CD4-positive, alpha-beta T cell treated with Interleukin-17A for 1 hour (primary cell): ENCODE measurements around the gene OR4Q2.
A peak's percentile ranks its signal among the peaks of the same experiment; 100 is the strongest.
"Not testable (repeated sequence)": the region's sequence is repeated elsewhere in the genome, so short reads cannot be mapped to it uniquely, and the experiment has no call there.

Source experiments
- DNase-seq: peaks from one replicate; pipeline ENCODE4 v3.0.0-alpha.2; 2020

OR4Q2 gene

GRCh38 chr14:20001863-20002262 is at the start of gene OR4Q2:
Gene OR4Q2 (plus strand): TSS chr14:20002163.
- DNase-seq: no peak

DNA sequence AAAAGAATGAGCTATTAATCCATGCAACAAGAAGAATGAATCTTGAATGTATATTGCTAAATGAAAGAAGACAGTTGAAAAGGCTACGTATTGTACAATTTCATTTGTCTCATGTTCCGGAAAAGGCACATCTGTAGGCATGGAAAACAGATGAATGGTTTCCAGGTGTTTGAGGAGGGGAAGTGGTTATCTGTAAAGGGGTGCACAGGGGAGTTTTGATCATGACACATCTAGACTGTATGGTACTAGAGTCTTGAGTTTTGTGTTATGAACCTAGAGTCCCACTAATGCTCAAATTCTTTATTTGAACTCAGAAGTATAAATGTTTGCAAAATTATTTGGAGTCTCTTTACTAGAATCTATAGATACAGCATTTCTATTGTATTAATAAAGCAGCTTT is 32.2 kb upstream of the OR4Q2 start:
- DNase-seq: not testable (repeated sequence)

DNA sequence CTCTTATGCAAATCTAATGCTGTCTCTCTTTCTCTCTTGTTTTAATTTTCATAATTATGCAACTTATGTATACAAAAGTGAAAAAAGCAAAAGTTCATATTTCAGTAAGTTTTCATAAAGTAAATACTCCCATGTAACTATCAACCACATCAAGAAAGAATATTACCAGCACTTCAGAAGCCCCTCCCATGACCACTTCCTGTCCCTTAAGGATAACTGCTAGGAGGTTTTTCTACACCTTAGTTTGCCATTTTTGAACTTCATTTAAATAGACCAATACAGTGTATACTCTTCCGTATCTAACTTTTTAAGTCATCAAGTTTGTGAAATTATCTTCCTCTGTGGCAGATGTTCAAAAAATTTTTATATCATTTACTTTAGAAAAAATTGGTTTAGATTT is 27.1 kb upstream of the OR4Q2 start:
- peak; percentile 65 for DNase-seq

DNA sequence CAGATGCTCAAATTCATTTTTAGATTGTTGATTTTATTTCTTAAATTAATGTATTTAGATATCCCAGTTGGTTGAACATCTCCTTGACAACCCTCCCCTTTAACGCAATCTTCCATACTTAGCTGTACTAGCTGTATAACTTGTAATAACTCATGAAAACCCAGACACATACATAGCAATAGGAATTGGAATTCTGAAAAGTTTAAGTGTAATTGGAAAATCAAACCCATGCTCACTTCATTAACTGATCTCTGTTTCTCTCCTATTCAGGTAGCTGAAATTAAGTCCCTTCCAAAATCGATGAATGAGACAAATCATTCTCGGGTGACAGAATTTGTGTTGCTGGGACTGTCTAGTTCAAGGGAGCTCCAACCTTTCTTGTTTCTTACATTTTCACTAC is 26.7 kb upstream of the OR4Q2 start, which contains the start of gene OR4K15:
TSS of gene OR4K15 (plus strand) at position 301 of the 400 bp plus-strand sequence. CDS start at position 301, 0 bp downstream.
- no peak for DNase-seq

- no peak for DNase-seq
These were observed 8.5 kb upstream of the OR4Q2 start for GRCh38 chr14:19993438-19993837.

DNA sequence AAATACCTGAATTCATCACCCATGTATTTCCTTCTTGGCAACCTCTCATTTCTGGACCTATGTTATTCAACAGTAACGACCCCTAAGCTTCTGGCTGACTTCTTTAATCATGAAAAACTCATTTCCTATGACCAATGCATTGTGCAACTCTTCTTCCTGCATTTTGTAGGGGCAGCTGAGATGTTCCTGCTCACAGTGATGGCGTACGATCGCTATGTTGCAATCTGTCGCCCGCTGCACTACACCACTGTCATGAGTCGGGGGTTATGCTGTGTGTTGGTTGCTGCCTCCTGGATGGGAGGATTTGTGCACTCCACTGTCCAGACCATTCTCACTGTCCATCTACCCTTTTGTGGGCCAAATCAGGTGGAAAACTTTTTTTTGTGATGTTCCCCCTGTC is 356 bp downstream of the OR4Q2 start:
- DNase-seq: no peak

DNA sequence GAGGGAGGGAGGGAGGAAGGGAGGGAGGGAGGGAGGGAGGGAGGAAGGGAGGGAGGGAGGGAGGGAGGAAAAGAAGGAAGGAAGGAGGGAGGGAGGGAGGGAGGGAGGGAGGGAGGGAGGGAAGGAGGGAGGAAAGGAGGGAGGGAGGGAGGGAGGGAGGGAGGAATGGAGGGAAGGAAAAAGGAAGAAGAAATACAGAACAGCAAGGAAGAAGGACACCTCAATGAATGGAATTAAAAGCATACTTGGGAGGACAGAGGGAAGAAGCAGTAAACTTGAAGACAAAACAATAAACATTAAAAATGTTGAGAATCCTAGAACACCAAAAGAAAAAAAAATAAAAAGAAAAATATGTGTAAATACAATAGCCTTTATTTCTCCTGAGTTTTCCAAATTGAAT is 6.2 kb downstream of the OR4Q2 start:
- no peak for DNase-seq

GRCh38 chr14:20019257-20019865 is 17.4 kb downstream of the OR4Q2 start, which contains the start of gene OR4K14:
Gene OR4K14 (minus strand): TSS chr14:20019307. CDS start chr14:20015193, 4,114 bp downstream.
- DNase-seq: no peak

GRCh38 chr14:20031058-20031457 is 29.1 kb downstream of the OR4Q2 start:
- no peak for DNase-seq

DNA sequence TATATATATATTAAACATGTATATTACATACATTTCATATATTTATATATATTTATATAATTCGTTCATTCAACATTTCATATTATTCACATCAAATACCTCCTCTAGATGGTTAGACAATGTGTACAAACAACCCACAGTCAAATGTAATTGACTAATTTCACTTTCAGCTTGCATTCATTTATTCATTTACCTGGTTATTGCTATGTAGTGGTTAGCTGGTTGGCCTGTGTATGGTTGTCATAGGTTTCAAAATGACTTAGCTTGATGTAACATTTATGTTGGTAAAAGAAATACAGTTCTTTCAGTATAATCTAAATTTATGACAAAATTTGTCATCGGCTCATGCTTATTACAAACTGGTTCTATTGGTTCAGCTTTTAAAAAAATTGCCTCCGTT is 33.5 kb downstream of the OR4Q2 start:
- DNase-seq: no peak

GRCh38 chr14:20035938-20036337 is 34.0 kb downstream of the OR4Q2 start, which contains the start of gene OR4K13:
Gene OR4K13 (minus strand): TSS chr14:20036038. CDS start chr14:20034758, 1,280 bp downstream.
- DNase-seq: no peak

GRCh38 chr14:20044243-20044642 is 42.3 kb downstream of the OR4Q2 start:
- DNase-seq: no peak

GRCh38 chr14:20048202-20048601 is 46.2 kb downstream of the OR4Q2 start:
- no peak for DNase-seq
